ENCODE data around the gene DUS4L.

Gene DUS4L

GRCh38 chr7:107622429-107622828 lies 58.7 kb downstream of the DUS4L start:
- DNase-seq = no peak

- no peak for DNase-seq
Measured at GRCh38 chr7:107622894-107623293, 59.1 kb downstream of the DUS4L start.

GRCh38 chr7:107627002-107627401 lies 63.2 kb downstream of the DUS4L start:
- no peak for DNase-seq
